HEK293T (cell line): Measurements from ENCODE around the gene ZC3H4.

Experiments
- CTCF ChIA-PET: fragments of 350-600 bp; formaldehyde crosslinking; extraction: SDS; loops from one replicate; lab custom pipeline; 2021; ENCODE audit warnings: antibody characterized with exemption, inconsistent platforms; lab: Yijun Ruan, JAX
- POLR2A ChIA-PET: fragments of 350-600 bp; formaldehyde crosslinking; extraction: SDS; loops from one replicate; lab custom pipeline; 2020; ENCODE audit warnings: antibody characterized with exemption, inconsistent platforms; lab: Yijun Ruan, JAX
- DNase-seq: peaks from one replicate; pipeline ENCODE4 v3.0.0; 2012; ENCODE audit warnings: mixed read lengths; ENCODE audit errors: extremely low spot score
- ARNT ChIP-seq: fragments of 450-650 bp; IDR thresholded peaks from 2 replicates; pipeline ENCODE4 v1.6.1; 2017; ENCODE audit warnings: mild to moderate bottlenecking
- BHLHE40 ChIP-seq: fragments of 450-650 bp; IDR thresholded peaks from 2 replicates; pipeline ENCODE4 v1.6.1; 2016; ENCODE audit warnings: mild to moderate bottlenecking, moderate library complexity, borderline replicate concordance
- CTBP1 ChIP-seq: fragments of 450-650 bp; IDR thresholded peaks from 2 replicates; pipeline ENCODE4 v1.6.1; 2016; ENCODE audit warnings: borderline replicate concordance
- ELF4 ChIP-seq: fragments of 450-650 bp; IDR thresholded peaks from 2 replicates; pipeline ENCODE4 v1.6.1; 2017; ENCODE audit warnings: antibody characterized with exemption
- FOXA1 ChIP-seq: fragments of 450-650 bp; IDR thresholded peaks from 2 replicates; pipeline ENCODE4 v1.6.1; 2016; ENCODE audit warnings: mild to moderate bottlenecking
- FOXK2 ChIP-seq: fragments of 450-650 bp; IDR thresholded peaks from 2 replicates; pipeline ENCODE4 v1.6.1; 2016; ENCODE audit warnings: mild to moderate bottlenecking
- FOXM1 ChIP-seq: fragments of 450-650 bp; IDR thresholded peaks from 2 replicates; pipeline ENCODE4 v1.6.1; 2017; ENCODE audit warnings: mild to moderate bottlenecking, borderline replicate concordance
- HDGF ChIP-seq: fragments of 450-650 bp; IDR thresholded peaks from 2 replicates; pipeline ENCODE4 v1.6.1; 2017; ENCODE audit warnings: antibody characterized with exemption, borderline replicate concordance
- L3MBTL2 ChIP-seq: fragments of 450-650 bp; conservative IDR thresholded peaks from 2 replicates; pipeline ENCODE4 v1.6.1; 2016; ENCODE audit warnings: mild to moderate bottlenecking
- LEF1 ChIP-seq: fragments of 450-650 bp; IDR thresholded peaks from 2 replicates; pipeline ENCODE4 v1.6.1; 2017; ENCODE audit warnings: mild to moderate bottlenecking, borderline replicate concordance
- NFRKB ChIP-seq: fragments of 450-650 bp; IDR thresholded peaks from 2 replicates; pipeline ENCODE4 v1.6.1; 2016; ENCODE audit warnings: mild to moderate bottlenecking, moderate library complexity
- SP1 ChIP-seq: fragments of 450-650 bp; IDR thresholded peaks from 2 replicates; pipeline ENCODE4 v1.6.1; 2017
- SUZ12 ChIP-seq: fragments of 450-650 bp; IDR thresholded peaks from 2 replicates; pipeline ENCODE4 v1.6.1; 2016; ENCODE audit warnings: mild to moderate bottlenecking
- TARDBP ChIP-seq: fragments of 450-650 bp; IDR thresholded peaks from 2 replicates; pipeline ENCODE4 v1.6.1; 2016
- ZNF384 ChIP-seq: fragments of 450-650 bp; IDR thresholded peaks from 2 replicates; pipeline ENCODE4 v1.6.1; 2016
- TF ChIP-seq, protein P1 (sequence below): fragments of 450-650 bp; IDR thresholded peaks from 2 replicates; pipeline ENCODE4 v1.6.1; 2016

Gene ZC3H4

DNA sequence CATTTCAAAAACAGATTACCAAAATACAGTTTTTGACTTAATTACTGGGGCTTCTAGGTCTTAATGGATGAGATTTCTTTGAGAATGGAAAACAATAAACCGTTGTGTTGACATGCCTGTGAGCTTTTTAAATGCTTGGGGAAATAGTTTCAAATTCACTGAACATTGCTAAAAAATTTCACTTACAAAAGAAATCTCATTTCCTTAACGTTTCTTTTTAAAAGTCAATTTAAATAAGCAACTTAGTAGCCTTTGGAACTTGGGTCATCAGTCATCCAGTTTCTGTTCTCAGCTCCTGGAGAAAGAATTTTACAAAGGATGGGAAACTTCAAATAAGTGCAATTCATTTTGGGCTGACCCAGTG is 4.4 kb downstream of the ZC3H4 start:
- CTCF ChIA-PET: no interaction called here
- POLR2A ChIA-PET: no interaction called here
- TF ChIP-seq NFRKB: no peak
- TF ChIP-seq LEF1: no peak
- no peak for TF ChIP-seq FOXM1
- TF ChIP-seq ARNT: no peak
- no peak for TF ChIP-seq BHLHE40
- TF ChIP-seq L3MBTL2: no peak
- no peak for TF ChIP-seq ELF4
- DNase-seq: no peak

DNA sequence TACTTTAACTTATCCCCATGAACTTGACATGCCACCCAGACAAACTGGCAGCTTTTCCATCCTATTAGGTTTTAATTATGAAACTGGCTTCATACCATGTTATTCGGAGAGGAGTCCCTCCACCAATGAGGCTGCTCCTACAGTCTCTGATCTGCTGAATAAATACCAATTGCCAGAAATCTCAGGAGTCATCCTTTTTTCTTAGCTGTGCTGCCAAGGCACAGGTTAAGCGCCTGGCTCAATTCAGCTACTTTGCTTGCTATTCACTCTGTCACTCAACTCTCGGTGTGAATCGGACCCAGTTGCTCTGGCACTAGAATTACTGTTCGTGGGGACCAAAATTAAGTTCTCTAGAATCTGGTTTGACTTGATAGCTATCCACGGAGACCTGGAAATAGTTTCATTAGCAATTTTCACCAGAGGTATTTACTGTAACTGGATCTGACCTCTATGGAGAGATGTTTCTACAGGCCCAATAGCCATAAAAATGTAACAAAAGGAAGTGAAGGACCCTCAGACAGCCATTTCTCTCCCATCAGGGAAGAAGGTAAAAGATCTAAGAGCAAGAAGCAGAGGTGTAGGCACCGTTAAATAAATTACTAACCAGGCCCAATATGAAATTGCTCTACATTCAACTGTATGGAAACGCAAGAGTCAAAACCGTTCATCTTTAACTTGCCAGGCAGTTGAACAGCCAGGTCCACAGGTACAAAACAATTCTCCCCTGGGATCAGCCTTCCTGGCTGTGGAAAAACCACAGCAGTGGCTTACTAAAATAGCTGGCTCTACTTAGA is 5.4 kb downstream of the ZC3H4 start:
- DNase-seq: no peak
- TF ChIP-seq SUZ12 (no peak), ZNF384 (no peak), ARNT (no peak), FOXK2 (no peak), L3MBTL2 (no peak), NFRKB (no peak), ELF4 (no peak)
- TF ChIP-seq, protein P1, sequence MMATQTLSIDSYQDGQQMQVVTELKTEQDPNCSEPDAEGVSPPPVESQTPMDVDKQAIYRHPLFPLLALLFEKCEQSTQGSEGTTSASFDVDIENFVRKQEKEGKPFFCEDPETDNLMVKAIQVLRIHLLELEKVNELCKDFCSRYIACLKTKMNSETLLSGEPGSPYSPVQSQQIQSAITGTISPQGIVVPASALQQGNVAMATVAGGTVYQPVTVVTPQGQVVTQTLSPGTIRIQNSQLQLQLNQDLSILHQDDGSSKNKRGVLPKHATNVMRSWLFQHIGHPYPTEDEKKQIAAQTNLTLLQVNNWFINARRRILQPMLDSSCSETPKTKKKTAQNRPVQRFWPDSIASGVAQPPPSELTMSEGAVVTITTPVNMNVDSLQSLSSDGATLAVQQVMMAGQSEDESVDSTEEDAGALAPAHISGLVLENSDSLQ: peak; percentile 15; the same call in 1 of the 2 replicates
- ChIA-PET POLR2A (interaction anchor here (0.7 kb wide), 1 partner anchor 23 kb away, joined by 3 read pairs; no protein-coding TSS in a partner anchor), CTCF (interaction anchor here (0.7 kb wide), 1 partner anchor 10 kb away, joined by 3 read pairs; no protein-coding TSS in a partner anchor)

DNA sequence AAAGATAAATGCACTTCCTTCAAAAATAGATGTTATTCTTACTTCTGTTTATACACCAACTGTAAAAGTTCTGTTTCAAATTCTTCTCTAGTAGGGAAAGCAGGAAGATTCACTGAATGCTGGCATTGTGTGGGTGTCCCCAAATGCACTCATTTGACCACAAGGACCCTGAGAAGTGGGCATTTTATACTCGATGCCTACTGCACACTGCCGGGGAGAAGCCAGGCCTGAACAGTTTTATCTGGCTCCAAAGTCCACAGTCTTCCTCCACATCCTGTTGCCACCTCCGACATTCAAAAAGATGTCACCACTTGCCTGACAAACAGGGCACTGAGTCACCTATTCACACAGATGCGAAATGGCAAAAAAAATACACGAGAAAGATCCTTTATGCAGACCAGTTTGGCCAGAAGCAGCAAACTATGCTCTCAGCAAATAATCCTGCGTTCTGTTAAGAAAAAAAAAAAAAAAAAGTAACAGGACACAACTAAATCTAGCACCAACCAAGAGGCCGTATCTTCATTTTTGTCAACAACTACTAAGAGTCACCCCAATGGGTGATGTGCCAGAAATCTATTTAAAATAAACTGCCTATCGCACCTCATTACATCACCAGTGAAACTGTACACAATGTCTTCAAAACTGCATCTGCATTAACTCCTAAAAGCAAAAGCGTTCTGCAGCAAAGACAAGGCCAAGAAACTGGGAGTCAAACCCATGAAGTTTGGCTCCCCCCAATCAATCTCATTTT is 6.2 kb downstream of the ZC3H4 start:
- DNase-seq: no peak
- POLR2A ChIA-PET: interaction anchor here (0.9 kb wide), 1 partner anchor 11 kb away, joined by 3 read pairs; no protein-coding TSS in a partner anchor
- TF ChIP-seq FOXK2 (no peak), HDGF (no peak), FOXA1 (no peak), CTBP1 (no peak), ZNF384 (no peak), L3MBTL2 (no peak), SP1 (no peak), ARNT (no peak), BHLHE40 (no peak), ELF4 (no peak), LEF1 (no peak), FOXM1 (no peak), TARDBP (no peak), SUZ12 (no peak), NFRKB (no peak)
- TF ChIP-seq, protein P1: no peak

DNA sequence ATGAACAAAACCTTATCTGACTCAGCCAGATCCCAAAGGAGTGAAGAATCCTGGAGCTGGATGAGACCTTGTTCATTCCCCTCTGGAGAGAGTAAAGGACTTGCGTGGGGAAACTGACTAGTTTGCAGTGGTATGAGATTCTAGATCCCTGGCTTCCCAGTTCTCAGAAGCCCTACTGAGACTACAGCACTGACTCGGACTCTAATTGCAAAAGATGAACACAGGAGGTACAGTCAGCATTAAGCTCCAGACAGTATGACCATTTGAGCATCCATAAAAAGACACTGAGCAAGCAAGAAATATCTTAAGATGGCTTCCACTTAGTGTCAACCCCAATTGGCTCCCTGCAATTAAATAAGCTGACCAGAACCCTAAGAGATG is 6.8 kb downstream of the ZC3H4 start:
- DNase-seq: no peak
- POLR2A ChIA-PET: interaction anchor here (0.9 kb wide), 1 partner anchor 10 kb away, joined by 3 read pairs; no protein-coding TSS in a partner anchor
- CTCF ChIA-PET: interaction anchor here (1.2 kb wide), 1 partner anchor 94 kb away, joined by 3 read pairs; no protein-coding TSS in a partner anchor
- TF ChIP-seq HDGF (no peak), FOXK2 (no peak), ARNT (no peak), ZNF384 (no peak), LEF1 (no peak), L3MBTL2 (no peak), SP1 (no peak), FOXM1 (no peak), CTBP1 (no peak), BHLHE40 (no peak), TARDBP (no peak), SUZ12 (no peak), FOXA1 (no peak), NFRKB (no peak), ELF4 (no peak)
- TF ChIP-seq, protein P1: no peak

More for the DNA sequence above, 6.2 kb downstream of the ZC3H4 start:
- CTCF ChIA-PET: interaction anchor here (1.2 kb wide), 1 partner anchor 95 kb away, joined by 3 read pairs; no protein-coding TSS in a partner anchor

DNA sequence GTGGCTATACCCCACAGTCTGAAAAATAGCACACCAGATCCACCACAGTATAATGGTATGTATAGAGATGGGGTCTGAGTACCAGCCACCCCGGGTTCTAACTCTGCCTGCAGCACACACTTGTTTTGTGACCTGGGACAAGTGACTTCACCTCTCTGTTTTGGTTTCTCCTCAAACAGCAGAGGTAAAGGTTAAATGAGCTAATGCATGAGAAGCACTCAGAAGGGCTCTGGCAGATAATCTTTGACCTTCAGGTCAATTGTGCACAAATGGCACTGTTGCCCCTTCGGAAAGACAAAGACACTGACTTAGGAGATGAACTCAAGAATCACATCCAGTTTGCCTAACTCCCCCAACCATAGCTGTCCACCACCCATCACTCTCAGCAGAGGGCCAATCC is 7.7 kb downstream of the ZC3H4 start:
- ChIA-PET CTCF (interaction anchor here (1.2 kb wide), 1 partner anchor 93 kb away, joined by 3 read pairs; no protein-coding TSS in a partner anchor), POLR2A (interaction anchor here (0.6 kb wide), 1 partner anchor 318 kb away, joined by 3 read pairs; no protein-coding TSS in a partner anchor)
- DNase-seq: no peak
- TF ChIP-seq BHLHE40 (no peak), CTBP1 (no peak), FOXK2 (no peak), SP1 (no peak), HDGF (no peak), L3MBTL2 (no peak), FOXM1 (no peak), FOXA1 (no peak), ZNF384 (no peak), TARDBP (no peak), ARNT (no peak), NFRKB (no peak), SUZ12 (no peak), ELF4 (no peak), LEF1 (no peak)
- TF ChIP-seq, protein P1: no peak
